Upper lobe of left lung (tissue), 4 donors: Measurements from ENCODE around the gene NR2C2.

Experiments used
- EP300 ChIP-seq, 4 donors: sonication (generic); formaldehyde crosslinking; IDR thresholded peaks; one replicate each; pipeline ENCODE4 v1.5.1; 2017; ENCODE audit warnings: antibody characterized with exemption in 4 of 4, control low read depth in 2 of 4
- POLR2A ChIP-seq, 4 donors: fragments of 450-650 bp; IDR thresholded peaks; one replicate each; pipeline ENCODE4 v1.5.1; 2016 to 2017; ENCODE audit warnings: antibody characterized with exemption in 4 of 4, mild to moderate bottlenecking in 2 of 4
- POLR2AphosphoS5 ChIP-seq, 2 donors: sonication (generic); formaldehyde crosslinking; IDR thresholded peaks; one replicate each; pipeline ENCODE4 v1.5.1; 2017; ENCODE audit warnings: antibody characterized with exemption in 2 of 2
- TF ChIP-seq, protein P1 (sequence below), 6 experiments: fragments of 450-650 bp in 4 of 6; fragments of 200-600 bp in 2 of 6; sonication (generic) in 2 of 6; IDR thresholded peaks; one replicate each; pipeline ENCODE4 v1.5.1; 2016 to 2019; ENCODE audit warnings: antibody characterized with exemption in 6 of 6

DNA sequence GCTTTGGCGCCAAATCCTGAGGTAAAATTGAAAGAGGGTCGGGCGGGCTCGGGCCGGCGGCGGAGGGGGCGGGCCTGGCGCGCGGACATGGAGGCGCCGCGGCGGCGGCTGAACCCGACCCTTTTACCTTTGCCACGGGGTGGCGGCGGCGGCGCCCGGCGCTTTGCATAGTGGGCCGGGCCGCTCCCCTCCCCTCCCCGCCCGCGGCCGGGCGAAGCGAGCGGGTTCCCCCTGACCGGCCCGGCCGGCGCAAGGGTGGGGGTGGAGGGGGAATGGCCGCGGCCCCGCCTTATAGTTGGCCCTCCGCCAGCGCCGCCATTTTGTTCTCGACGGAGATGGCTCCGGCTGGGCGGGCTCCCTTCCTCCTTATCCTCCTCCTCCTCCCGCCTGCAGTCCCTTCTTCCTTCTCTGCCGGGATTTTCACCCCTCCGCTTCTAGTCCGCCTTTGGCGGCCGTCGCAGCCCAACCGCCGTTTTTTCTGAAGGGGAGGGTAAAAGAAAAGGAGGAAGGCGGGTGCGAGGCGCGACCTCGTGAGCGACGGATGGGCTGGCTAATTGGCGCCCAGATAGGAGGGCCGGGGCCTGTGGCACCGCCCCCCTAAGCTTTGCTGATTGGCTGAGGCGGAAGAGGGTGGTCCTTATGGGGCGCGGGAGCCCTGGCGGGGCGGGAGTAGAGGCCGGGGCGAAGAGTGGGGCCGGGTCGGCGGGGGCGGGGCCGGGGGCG, 664 bp downstream of the NR2C2 start:
- peak; percentile 42 to 55 for TF ChIP-seq POLR2AphosphoS5 (IDR thresholded peaks at IDR 0.05)
- TF ChIP-seq, protein P1, sequence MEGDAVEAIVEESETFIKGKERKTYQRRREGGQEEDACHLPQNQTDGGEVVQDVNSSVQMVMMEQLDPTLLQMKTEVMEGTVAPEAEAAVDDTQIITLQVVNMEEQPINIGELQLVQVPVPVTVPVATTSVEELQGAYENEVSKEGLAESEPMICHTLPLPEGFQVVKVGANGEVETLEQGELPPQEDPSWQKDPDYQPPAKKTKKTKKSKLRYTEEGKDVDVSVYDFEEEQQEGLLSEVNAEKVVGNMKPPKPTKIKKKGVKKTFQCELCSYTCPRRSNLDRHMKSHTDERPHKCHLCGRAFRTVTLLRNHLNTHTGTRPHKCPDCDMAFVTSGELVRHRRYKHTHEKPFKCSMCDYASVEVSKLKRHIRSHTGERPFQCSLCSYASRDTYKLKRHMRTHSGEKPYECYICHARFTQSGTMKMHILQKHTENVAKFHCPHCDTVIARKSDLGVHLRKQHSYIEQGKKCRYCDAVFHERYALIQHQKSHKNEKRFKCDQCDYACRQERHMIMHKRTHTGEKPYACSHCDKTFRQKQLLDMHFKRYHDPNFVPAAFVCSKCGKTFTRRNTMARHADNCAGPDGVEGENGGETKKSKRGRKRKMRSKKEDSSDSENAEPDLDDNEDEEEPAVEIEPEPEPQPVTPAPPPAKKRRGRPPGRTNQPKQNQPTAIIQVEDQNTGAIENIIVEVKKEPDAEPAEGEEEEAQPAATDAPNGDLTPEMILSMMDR (IDR thresholded peaks at IDR 0.05): no peak
- TF ChIP-seq POLR2A (IDR thresholded peaks at IDR 0.05): peak in 1 of 4 donors; percentile 43
- peak in 1 of 4 donors; percentile 11 for TF ChIP-seq EP300 (IDR thresholded peaks at IDR 0.05)
